GM21786 (cell line): ENCODE measurements around the gene PRCD.
"Not testable (repeated sequence)": the region's sequence is repeated elsewhere in the genome, so short reads cannot be mapped to it uniquely, and the experiment has no call there.

ENCODE experiments used
- ATAC-seq: cut with Tn5 transposase; IDR thresholded peaks from one replicate; pipeline ENCODE4 v1.9.1; 2021; ENCODE audit not compliant: unreplicated experiment

PRCD gene

DNA sequence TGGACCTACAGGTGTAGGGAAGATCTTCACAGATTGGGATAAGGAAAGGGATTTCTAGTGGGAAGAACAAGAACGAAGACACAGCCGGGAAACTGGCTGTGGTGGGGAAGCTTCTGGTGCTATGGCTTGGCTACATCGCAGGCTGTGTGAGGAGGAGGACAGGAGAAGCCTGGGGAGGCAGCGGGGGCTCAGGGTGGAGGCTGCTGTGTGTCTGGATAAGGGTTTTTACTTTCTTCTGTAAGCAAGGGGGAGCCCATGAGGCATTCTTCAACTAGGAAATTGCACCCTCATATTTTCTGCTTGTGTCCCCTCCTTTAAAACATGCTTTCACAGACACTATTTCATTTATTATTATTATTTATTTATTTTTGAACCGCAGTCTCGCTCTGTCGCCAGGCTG, 35.7 kb upstream of the PRCD start:
- no peak for ATAC-seq

DNA sequence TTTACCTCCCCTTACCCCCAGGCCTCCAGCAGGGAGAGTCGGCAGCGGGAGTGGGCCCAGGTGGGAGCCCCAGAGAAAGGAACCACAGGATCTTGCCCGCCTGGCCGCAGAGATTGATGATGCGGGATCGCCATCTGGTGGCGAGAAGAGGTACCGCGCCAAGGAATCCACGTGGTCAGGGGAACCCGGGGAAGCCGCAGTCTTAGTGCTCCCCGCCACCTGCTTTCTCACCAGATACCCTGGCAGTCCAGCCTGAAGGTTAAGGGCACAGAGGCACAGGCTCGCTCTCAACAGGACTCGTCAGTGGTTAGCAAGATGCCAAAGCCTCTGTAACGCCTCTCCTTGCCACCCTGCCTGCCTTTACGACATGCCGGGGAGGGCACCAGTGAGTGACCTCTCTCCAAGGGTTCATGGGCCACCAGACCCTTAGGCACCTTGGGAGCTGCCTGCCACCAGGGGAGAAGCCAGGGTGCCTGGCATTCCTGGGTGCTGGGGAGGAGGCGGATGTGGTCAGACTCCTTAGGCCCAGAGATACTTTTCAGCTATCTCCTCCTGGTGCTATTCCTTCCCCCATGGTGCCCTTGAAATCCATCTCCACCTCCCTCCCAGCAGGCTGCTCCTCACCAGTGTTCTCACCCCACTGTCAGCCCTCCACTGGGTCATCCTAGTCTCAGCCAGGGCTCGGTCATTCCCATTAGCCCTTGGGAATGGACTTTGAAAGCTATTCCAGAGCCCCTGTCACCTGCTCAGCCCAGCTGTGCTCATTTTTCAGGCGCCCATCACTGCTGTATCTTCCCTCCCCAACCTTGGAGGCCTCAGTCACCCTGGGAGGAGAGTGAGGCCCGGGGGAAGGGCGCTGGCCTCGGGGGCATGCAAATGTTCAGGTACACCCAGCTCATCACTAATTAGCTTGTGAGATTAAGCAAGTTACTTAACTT, 33.2 kb upstream of the PRCD start:
- no peak for ATAC-seq

DNA sequence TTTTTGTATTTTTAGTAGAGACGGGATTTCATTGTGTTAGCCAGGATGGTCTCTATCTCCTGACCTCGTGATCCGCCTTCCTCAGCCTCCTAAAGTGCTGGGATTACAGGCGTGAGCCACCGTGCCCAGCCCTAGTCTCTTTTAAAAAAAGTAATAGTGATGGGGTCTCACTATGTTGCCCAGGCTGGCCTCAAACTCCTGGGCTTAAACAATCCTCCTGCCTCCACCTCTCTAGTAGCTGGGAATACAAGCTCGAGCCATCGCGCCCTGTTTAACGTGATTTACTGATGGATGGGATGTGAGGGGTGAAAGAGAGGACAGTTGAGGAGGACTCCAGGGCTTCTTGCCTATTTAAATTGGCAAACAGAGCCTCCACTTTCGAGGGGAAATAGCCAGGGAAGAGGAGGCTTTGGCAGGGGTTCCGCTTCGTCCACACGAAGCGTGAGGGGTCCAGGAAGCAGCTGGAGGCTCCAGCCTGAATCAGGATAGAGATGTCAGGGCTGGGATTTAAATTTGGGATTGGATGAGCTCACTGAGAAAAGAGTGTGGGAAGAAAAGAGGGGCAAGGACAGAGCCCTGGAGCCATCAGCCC, 31.3 kb upstream of the PRCD start:
- ATAC-seq = not testable (repeated sequence)

DNA sequence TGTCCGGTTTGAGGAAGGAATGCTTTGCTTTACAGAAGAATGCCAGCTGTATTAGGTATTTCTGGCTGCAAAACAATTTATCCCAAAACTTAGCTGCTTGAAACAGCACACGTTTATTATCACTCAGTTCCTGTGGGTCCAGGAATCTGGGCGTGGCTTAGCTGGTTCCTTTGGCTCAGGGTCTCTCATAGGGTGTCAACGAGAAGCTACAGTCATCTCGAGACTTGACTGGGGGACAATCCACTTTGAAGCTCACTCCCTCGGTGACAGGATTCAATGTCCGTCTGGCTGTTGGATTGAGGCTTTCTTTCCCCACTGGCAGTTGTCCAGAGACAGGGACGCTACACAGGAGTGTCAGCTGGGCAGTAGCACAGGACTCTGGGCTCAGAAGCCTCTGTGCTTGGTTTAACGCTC, 29.0 kb upstream of the PRCD start:
- ATAC-seq = no peak

DNA sequence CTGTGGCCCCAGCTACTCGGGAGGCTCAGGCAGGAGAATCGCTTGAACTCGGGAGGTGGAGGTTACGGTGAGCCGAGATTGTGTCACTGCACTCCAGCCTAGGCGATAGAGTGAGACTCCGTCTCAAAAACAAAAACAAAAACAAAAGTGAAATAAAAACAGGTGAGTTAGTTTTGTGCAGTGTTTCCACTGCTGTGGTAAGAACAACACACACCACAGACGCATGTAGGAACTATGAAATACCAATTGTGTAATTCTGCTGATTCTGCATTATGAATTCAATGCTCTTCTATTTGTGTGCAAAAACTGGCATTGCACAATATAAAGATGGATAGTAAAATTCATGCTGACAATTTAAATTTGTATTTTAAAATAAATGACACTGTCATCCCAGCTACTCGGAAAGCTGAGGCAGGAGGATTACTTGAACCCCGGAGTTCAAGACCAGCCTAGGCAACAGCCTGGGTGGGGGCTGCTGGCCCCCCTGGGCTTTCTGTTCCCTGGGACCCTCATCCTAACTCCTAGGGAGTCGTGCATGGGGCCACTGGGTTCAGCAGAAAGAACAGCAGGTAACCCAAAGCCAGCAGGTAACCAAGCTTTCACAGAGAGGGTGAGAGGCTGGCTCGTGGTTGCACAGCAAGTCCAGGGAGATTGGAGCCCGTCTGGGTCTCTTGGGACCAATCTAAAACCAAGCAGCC, 28.0 kb upstream of the PRCD start:
- no peak for ATAC-seq

GRCh38 chr17:76512366-76513305, 27.2 kb upstream of the PRCD start:
- ATAC-seq = no peak

GRCh38 chr17:76513306-76513692, 26.5 kb upstream of the PRCD start:
- no peak for ATAC-seq

DNA sequence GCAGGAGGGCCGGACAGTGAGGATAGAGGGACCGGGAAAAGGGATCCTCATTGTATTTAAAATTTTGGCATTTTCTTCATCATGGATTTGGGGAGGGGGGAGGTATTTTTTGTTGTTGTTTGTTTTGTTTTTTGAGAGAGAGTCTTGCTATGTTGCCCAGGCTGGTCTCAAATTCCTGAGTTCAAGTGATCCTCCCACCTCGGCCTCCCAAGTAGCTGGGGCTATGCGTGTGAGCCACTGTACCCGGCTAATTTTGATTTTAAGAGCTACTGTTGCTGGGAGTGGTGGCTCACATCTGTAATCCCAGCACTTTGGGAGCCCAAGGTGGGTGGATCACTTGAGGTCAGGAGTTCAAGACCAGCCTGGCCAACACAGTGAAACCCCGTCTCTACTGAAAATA, 25.5 kb upstream of the PRCD start:
- not testable (repeated sequence) for ATAC-seq

GRCh38 chr17:76515274-76515949, 24.4 kb upstream of the PRCD start:
- no peak for ATAC-seq

DNA sequence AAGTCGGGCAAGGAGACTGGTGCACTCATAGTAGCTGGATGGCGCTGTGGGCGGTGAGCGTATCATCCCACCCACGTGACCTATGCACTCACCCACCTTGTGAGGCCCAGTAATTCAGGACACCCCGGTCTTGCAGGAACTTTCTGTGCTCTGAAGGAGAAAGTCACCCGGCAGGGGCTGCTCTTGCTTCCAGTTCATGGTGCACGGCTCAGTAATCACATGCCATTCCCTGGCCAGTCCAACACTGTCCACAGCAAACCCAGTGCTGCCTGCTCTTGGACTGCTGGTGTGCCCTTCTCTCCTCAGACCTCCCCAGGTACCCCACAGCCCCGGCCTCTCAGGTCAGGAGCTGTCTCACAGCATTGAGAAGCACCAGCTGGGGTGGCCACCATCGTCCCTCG, 22.2 kb upstream of the PRCD start:
- no peak for ATAC-seq

DNA sequence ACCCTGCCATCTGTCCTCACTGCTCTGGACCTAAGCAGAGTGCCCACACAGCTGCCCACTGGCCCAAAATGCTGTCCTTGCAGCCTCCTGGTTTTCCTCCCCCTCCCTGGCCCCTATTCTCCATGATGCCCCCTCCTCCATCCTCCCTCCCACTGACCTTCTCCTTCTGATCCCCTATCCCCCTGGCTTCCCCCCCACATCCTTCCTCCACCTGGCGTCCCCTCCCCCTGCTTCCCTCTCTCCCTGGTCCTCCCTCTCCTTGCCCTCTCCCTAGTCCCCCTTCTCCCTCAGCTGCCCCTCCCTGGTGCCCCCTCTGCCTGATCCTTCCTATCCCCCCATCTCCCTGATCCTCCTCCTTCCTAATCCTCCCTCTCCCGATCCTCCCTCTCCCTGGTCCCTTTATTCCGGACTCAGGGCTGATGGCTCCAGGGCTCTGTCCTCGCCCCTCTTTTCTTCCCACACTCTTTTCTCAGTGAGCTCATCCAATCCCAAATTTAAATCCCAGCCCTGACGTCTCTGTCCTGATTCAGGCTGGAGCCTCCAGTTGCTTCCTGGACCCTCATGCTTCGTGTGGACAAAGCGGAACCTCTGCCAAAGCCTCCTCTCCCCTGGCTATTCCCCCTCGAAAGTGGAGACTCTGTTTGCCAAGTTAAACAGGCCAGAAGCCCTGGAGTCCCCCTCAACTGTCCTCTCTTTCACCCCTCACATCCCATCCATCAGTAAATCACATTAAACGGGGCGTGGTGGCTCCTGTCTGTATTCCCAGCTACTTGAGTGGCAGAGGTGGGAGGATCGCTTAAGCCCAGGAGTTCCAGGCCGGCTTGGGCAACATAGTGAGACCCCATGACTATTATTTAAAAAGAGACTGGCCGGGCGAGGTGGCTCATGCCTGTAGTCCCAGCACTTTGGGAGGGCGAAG, 20.5 kb upstream of the PRCD start:
- no peak for ATAC-seq

DNA sequence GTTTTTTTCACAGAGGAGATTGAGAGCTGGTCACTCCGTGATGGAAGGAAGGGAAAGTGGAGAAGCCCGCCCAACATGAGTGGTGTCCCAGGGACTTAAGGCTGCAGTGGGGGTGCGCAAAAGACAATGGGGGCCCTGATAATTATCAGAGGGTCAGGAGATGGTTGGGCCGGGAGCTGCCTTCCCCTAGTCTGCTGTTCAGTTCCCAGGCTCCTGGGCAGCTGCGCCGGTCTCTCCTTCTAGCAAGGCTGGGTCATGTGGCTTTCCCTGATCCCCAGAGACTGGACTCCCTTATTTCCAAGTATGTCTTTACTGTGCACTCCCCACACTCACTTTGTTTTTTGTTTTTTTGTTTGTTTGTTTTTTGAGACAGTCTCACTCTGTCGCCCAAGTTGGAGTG, 18.6 kb upstream of the PRCD start:
- no peak for ATAC-seq

GRCh38 chr17:76521683-76522082, 18.2 kb upstream of the PRCD start:
- ATAC-seq = not testable (repeated sequence)

DNA sequence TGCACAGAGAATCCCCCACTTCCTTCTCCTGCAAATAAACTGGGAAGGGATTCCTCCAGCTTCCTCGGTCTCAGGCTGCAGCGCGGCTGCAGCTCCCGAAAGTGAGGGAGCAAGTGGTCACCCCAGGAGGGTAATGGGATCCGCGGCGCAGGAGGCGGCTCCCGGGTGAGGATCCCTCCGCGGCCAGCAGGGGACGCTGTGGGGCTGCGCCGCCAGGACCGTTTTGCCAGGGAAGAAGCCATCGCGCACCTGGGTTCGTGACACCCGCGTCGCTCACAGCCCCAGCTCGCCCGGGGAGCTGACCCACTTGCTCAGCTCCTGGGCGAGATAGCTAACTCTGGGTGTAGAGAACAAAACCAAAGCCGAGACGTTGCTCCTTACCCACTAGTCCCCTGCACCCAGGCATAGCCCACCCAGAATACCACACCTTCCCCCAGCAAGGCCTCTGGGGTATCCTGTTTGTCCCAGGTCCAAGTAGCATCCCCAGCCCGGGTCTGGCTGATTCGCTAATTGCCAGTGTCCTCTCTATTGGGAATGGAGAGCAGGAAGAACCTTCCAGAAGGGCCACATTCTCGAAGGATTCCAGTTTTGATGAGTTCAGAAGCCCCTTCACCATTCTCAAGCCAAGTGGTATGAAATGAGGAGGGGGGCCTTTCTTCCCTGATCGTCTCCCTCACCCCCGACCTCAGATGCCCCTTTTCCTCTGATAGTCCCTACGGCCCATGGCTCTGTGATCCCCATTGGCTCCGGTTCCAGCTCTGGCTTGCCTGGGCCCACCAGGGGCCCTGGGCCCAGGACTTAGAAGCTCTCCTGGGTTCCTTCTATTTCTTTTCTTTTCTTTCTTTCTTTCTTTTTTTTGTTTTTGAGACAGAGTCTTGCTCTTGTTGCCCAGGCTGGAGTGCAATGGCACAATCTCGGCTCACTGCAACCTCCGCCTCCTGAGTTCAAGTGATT, 16.5 kb upstream of the PRCD start:
- no peak for ATAC-seq

GRCh38 chr17:76524598-76525512, 15.0 kb upstream of the PRCD start:
- no peak for ATAC-seq

DNA sequence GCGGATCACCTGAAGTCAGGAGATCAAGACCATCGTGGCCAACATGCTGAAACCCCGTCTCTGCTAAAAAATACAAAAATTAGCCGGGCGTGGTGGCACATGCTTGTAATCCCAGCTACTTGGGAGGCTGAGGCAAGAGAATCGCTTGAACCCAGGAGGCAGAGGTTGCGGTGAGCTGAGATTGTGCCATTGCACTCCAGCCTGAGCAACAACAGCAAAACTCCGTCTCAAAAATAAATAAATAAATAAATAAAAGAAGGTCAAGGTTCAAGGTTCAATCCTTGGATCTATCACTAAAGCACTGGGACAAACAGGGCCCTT, 14.4 kb upstream of the PRCD start:
- not testable (repeated sequence) for ATAC-seq

DNA sequence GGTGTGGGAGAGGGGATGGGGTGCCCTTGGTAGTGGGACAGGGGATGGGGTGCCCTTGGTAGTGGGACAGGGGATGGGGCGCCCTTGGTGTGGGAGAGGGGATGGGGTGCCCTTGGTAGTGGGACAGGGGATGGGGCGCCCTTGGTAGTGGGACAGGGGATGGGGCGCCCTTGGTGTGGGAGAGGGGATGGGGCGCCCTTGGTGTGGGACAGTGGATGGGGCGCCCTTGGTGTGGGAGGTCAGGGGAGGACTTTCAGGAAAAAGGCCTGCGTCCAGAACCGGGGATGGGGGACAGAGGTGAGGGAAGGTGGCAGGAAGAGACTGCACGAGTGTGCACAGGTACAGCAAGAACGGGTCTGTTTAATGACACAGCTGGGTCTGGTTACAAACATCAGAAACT, 12.8 kb upstream of the PRCD start:
- not testable (repeated sequence) for ATAC-seq
